BLaER1 (cell line): ENCODE results near the gene TCL1B.
"Not testable (repeated sequence)": the region's sequence is repeated elsewhere in the genome, so short reads cannot be mapped to it uniquely, and the experiment has no call there.

Source experiments
- H3K27ac ChIP-seq: shearing (Covaris generic); formaldehyde crosslinking; 2 replicates; pipeline ENCODE4 v1.8.1; 2022
- H3K27me3 ChIP-seq: shearing (Covaris generic); formaldehyde crosslinking; 2 replicates; pipeline ENCODE4 v1.8.1; 2022
- H3K36me3 ChIP-seq: shearing (Covaris generic); formaldehyde crosslinking; 2 replicates; pipeline ENCODE4 v1.8.1; 2022
- H3K4me1 ChIP-seq: shearing (Covaris generic); formaldehyde crosslinking; 2 replicates; pipeline ENCODE4 v1.8.1; 2022
- H3K4me2 ChIP-seq: shearing (Covaris generic); formaldehyde crosslinking; 2 replicates; pipeline ENCODE4 v1.8.1; 2022
- H3K4me3 ChIP-seq: shearing (Covaris generic); formaldehyde crosslinking; 2 replicates; pipeline ENCODE4 v1.8.1; 2022
- H3K9ac ChIP-seq: shearing (Covaris generic); formaldehyde crosslinking; 2 replicates; pipeline ENCODE4 v1.8.1; 2022
- H3K9me3 ChIP-seq: shearing (Covaris generic); formaldehyde crosslinking; 2 replicates; pipeline ENCODE4 v1.8.1; 2022
- H4K20me1 ChIP-seq: shearing (Covaris generic); formaldehyde crosslinking; 2 replicates; pipeline ENCODE4 v1.8.1; 2022
- Cebpa-rat ChIP-seq: shearing (Covaris generic); IDR thresholded peaks from 2 replicates; pipeline ENCODE4 v1.8.1; 2022

TCL1B gene

DNA sequence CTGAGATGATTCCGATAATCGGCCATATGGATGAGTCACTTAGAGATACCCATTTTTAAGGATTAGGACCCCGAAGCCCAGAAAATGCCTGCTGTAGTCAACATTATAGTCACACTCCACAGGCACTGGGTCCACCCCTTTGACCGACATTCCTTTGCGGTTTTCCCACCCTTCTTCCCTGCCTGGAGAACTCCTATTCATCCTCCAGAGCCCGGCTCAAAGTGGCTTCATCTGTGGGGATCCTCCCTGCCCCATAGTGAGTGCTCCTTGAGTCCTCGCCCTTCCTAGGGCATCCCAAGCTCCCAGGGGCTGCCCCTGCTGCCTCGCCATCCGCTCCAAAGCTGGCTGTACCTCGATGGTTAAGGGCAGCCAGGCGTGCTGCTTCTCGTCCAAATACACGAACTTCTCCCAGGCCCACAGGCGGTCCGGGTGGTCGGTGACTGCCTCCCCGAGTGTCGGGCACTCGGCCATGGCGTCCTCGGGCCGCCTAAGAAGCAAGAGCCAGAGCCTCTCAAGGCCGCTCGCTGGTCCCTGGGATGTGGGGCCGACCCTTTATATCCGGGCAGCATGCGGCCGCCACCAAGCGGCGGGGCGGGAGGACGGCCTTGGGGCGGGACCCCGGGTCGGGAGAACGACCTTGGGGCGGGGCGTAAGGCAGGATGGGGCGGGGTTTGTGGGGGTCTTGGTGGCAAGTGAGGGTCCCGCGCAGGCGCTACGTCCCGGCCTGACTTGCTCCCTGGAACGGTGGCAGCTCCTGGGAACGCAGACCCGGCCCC, 27.6 kb downstream of the TCL1B start, which contains the start of gene TCL1A:
Gene TCL1A (minus strand): TSS at position 530 of the 776 bp plus-strand sequence. CDS start 59 bp downstream, at position 471.
- H3K4me2 ChIP-seq: peak within 1 kb of the TSS; percentile 99
- H3K4me1 ChIP-seq: peaks cover 42% of the 10 kb centered on the region
- peaks cover 17% of the 10 kb centered on the region for H4K20me1 ChIP-seq
- peak within 1 kb of the TSS; percentile 93 for H3K27ac ChIP-seq
- H3K36me3 ChIP-seq: peaks cover 47% of the 10 kb centered on the region
- no peak for TF ChIP-seq Cebpa-rat
- H3K4me3 ChIP-seq: peak within 1 kb of the TSS; percentile 81
- no peaks in the 10 kb centered on the region for H3K9me3 ChIP-seq
- H3K27me3 ChIP-seq: no peaks in the 10 kb centered on the region
- peak within 1 kb of the TSS; percentile 94 for H3K9ac ChIP-seq

DNA sequence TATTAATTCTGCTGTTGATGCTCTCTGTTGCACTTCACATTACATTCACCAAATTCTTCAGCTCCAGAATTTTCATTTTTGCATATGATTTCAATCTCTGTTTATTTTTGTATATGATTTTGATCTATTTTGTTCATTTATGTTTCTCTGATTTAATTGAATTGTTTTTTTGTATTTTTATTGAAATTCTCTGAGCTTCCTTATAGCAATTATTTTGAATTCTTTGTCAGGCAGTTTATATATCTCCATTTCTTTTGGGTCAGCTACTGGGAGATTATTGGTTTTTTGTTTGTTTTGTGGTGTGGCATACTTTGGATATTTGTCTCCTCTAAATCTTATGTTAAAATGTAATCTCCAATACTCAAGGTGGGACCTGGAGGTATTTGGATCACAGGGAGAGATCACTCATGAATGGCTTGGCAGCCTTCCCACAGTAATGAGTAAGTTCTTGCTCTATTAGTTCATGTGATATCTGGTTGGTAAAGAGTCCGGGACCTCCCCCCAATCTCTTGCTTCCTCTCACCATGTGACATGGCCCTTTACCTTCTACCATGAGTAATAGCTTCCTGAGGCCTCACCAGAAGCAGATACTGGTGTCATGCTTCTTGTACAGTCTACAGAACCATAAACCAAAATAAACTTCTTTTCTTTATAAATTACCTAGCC, 36.4 kb downstream of the TCL1B start:
- no peak overlapping the region for H3K27ac ChIP-seq
- peaks cover 22% of the 10 kb centered on the region for H3K4me1 ChIP-seq
- no peak overlapping the region; the same call in 1 of the 2 replicates for H3K4me3 ChIP-seq
- H3K9me3 ChIP-seq: peaks cover 31% of the 10 kb centered on the region
- H3K27me3 ChIP-seq: no peaks in the 10 kb centered on the region
- no peak for TF ChIP-seq Cebpa-rat
- peaks cover 7% of the 10 kb centered on the region; the same call in 1 of the 2 replicates for H4K20me1 ChIP-seq
- H3K4me2 ChIP-seq: no peak overlapping the region
- no peak overlapping the region for H3K9ac ChIP-seq
- peaks cover 55% of the 10 kb centered on the region for H3K36me3 ChIP-seq

- peaks cover 67% of the 10 kb centered on the region for H3K36me3 ChIP-seq
- peak overlapping the region; percentile 62 for H3K4me2 ChIP-seq
- H3K4me1 ChIP-seq: peaks cover 35% of the 10 kb centered on the region
- no peak overlapping the region for H3K4me3 ChIP-seq
- H3K27ac ChIP-seq: peak overlapping the region; percentile 45
- H4K20me1 ChIP-seq: peaks cover 7% of the 10 kb centered on the region; the same call in 1 of the 2 replicates
- peaks cover 31% of the 10 kb centered on the region for H3K9me3 ChIP-seq
- H3K9ac ChIP-seq: no peak overlapping the region
- TF ChIP-seq Cebpa-rat: no peak
- H3K27me3 ChIP-seq: no peaks in the 10 kb centered on the region
Observed at GRCh38 chr14:95725685-95726336, 39.6 kb downstream of the TCL1B start.

DNA sequence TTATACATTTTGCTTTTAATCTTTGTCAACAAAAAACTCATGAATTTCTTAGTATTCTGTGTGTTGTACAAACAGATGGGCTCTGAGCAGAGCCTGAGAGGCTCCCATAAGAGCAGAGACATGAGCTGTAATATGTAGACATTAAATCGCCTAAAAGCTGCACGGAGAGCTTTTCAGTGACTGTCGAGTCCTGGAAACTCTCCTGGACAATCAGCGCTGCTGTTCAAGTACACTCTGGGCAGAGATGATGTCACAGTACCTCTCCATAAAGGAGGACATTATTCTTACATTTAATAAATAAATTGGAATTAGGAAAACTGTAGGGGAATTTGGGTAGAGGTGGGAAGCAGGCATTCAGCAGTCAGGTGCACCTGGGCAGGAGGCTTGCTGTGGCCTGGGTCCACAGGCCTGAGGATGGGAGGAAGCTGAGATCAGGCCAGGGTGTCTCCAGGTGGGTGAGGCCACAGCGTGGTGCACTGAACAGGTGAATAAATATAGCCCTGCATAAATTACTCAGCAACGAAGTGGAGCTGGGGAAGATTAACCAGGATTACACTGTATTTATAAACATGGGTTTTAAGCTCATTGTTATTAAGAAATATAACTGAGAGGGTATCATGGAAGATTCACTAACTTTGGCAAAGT, 41.0 kb downstream of the TCL1B start:
- Histone ChIP-seq H3K9ac (no peak overlapping the region), H3K9me3 (peaks cover 20% of the 10 kb centered on the region), H3K4me3 (no peak overlapping the region), H4K20me1 (peaks cover 7% of the 10 kb centered on the region; the same call in 1 of the 2 replicates), H3K27ac (no peak overlapping the region), H3K4me2 (no peak overlapping the region), H3K4me1 (peaks cover 35% of the 10 kb centered on the region), H3K36me3 (peaks cover 56% of the 10 kb centered on the region), H3K27me3 (no peaks in the 10 kb centered on the region)
- no peak for TF ChIP-seq Cebpa-rat

- not testable (repeated sequence) for H4K20me1 ChIP-seq, H3K27me3 ChIP-seq, H3K9me3 ChIP-seq, H3K27ac ChIP-seq, H3K4me3 ChIP-seq, H3K9ac ChIP-seq
- Histone ChIP-seq H3K36me3 (peaks cover 42% of the 10 kb centered on the region), H3K4me1 (peaks cover 35% of the 10 kb centered on the region), H3K4me2 (peak overlapping the region; percentile 13; the same call in 1 of the 2 replicates)
Observed at GRCh38 chr14:95729402-95730028, 43.3 kb downstream of the TCL1B start.

DNA sequence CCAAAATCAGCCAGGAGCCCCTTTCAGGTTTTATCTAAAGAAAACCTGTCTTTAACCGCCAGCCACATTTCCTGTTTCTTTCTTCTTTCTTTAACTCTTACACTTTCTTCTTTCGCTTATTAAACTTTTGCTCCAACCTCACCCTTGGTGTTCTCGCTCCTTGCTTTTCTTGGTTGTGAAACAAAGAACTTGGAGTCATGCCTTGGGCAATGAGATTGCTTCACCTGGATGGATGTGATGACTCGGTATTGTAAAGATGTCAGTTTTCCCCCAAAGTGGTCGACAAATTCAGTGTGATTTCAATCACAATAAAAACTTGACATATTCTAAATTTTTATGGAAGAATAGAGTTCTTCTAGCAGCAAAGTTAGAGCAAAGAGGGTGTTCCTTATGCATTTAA, 43.9 kb downstream of the TCL1B start:
- H3K4me2 ChIP-seq: no peak overlapping the region
- TF ChIP-seq Cebpa-rat: no peak
- no peaks in the 10 kb centered on the region for H3K27me3 ChIP-seq

DNA sequence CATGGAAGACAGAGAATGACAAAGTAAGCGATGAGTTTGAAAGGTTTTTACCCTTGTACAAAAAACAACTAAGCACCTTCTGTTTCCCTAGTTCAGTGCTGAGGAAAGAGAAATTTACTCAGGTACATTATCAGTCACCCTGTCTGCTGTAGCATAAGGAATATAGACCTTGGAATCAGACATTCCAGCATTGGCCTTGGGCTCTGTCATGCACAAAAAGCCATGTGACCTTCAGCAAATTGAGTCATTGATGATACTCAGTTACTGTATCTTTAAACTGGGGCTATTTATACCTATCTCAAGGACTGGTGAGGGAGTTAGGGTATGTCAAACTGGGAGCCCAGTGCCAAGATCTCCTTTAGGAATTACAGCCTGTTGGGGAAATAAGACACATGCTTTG, 47.0 kb downstream of the TCL1B start:
- H3K4me3 ChIP-seq: no peak overlapping the region
- peaks cover 33% of the 10 kb centered on the region for H3K4me1 ChIP-seq
- H3K4me2 ChIP-seq: no peak overlapping the region
- no peak overlapping the region for H3K27ac ChIP-seq
- H3K36me3 ChIP-seq: peaks cover 16% of the 10 kb centered on the region
- H3K9me3 ChIP-seq: peaks cover 2% of the 10 kb centered on the region; the same call in 1 of the 2 replicates
- no peak for TF ChIP-seq Cebpa-rat
- H3K27me3 ChIP-seq: no peaks in the 10 kb centered on the region
- no peak overlapping the region for H3K9ac ChIP-seq
- H4K20me1 ChIP-seq: no peaks in the 10 kb centered on the region

More for the DNA sequence above, 43.9 kb downstream of the TCL1B start:
- H3K4me3 ChIP-seq: no peak overlapping the region
- no peak overlapping the region for H3K27ac ChIP-seq
- no peak overlapping the region for H3K9ac ChIP-seq
- H4K20me1 ChIP-seq: peaks cover 7% of the 10 kb centered on the region; the same call in 1 of the 2 replicates
- H3K4me1 ChIP-seq: peaks cover 32% of the 10 kb centered on the region
- H3K36me3 ChIP-seq: peaks cover 36% of the 10 kb centered on the region
- no peaks in the 10 kb centered on the region for H3K9me3 ChIP-seq

- no peak overlapping the region for H3K4me3 ChIP-seq
- no peak for TF ChIP-seq Cebpa-rat
- no peak overlapping the region; the same call in 1 of the 2 replicates for H3K27ac ChIP-seq
- H3K9me3 ChIP-seq: peaks cover 11% of the 10 kb centered on the region; the same call in 1 of the 2 replicates
- H3K36me3 ChIP-seq: peaks cover 39% of the 10 kb centered on the region
- H3K27me3 ChIP-seq: no peaks in the 10 kb centered on the region
- H3K4me1 ChIP-seq: peaks cover 29% of the 10 kb centered on the region
- H4K20me1 ChIP-seq: no peaks in the 10 kb centered on the region
- peak overlapping the region; percentile 60; the same call in 1 of the 2 replicates for H3K4me2 ChIP-seq
- no peak overlapping the region for H3K9ac ChIP-seq
Observed at GRCh38 chr14:95739356-95739755, 53.1 kb downstream of the TCL1B start.

DNA sequence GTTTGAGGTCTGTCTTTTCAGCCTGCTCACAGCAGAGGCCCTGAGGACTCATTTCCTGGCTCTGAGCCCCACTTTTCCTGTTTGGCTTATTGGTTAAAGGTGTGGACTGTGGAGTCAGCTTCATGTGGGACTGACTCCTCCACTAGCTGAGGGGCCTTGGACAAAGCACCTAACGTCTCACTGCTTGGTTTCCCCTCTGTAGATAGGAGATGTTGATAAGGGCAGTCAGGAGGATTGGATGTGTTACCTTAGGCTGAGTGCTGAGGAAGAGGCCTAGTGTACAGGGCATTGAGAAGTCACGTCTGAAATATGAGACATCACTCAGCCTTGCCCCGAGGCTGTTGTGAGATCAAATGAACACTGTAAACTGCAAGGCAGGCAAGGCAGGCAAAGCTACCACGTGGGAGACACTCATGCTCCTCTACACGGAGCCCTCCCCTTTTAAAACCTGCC, 54.8 kb downstream of the TCL1B start:
- Histone ChIP-seq H3K4me1 (peaks cover 29% of the 10 kb centered on the region), H4K20me1 (no peaks in the 10 kb centered on the region), H3K9ac (no peak overlapping the region), H3K4me3 (no peak overlapping the region), H3K27me3 (no peaks in the 10 kb centered on the region), H3K9me3 (peaks cover 11% of the 10 kb centered on the region; the same call in 1 of the 2 replicates), H3K27ac (no peak overlapping the region), H3K4me2 (no peak overlapping the region), H3K36me3 (peaks cover 53% of the 10 kb centered on the region)
- TF ChIP-seq Cebpa-rat: no peak
